HepG2 (cell line): ENCODE measurements around the gene TOP2A. TPM values are rescaled to one million over a fixed set of nuclear protein-coding genes. Genes with fewer than 3 reads are reported as not detected.
A peak's percentile ranks its signal among the peaks of the same experiment; 100 is the strongest.

Experiments
- CHD4 ChIP-seq: fragments of 200-600 bp; sonication (generic); IDR thresholded peaks from 2 replicates; pipeline ENCODE4 v1.7.0; 2017; ENCODE audit warnings: mild to moderate bottlenecking, low read length, borderline replicate concordance
- GZF1 ChIP-seq: sonication (generic); formaldehyde crosslinking; IDR thresholded peaks from 2 replicates; pipeline ENCODE4 v1.5.1; 2020; ENCODE audit warnings: mild to moderate bottlenecking, missing genetic modification reagents
- LRRFIP1 ChIP-seq: sonication (generic); formaldehyde crosslinking; conservative IDR thresholded peaks from 2 replicates; pipeline ENCODE4 v1.4.0; 2020; ENCODE audit warnings: missing genetic modification reagents
- MBD4 ChIP-seq: IDR thresholded peaks from 2 replicates; pipeline ENCODE4 v1.6.1; 2012; ENCODE audit warnings: low read length, inconsistent platforms, borderline replicate concordance
- NBN ChIP-seq: fragments of 450-650 bp; conservative IDR thresholded peaks from 2 replicates; pipeline ENCODE4 v1.6.1; 2017
- NCOR1 ChIP-seq: fragments of 200-600 bp; sonication (generic); IDR thresholded peaks from 2 replicates; pipeline ENCODE4 v1.7.0; 2017; ENCODE audit warnings: antibody characterized with exemption, low read length, borderline replicate concordance
- NKX3-1 ChIP-seq: sonication (generic); formaldehyde crosslinking; IDR thresholded peaks from 2 replicates; pipeline ENCODE4 v1.5.0; 2020; ENCODE audit warnings: missing genetic modification reagents
- NPAS2 ChIP-seq: sonication (generic); formaldehyde crosslinking; IDR thresholded peaks from 2 replicates; pipeline ENCODE4 v1.8.0; 2022; ENCODE audit warnings: mild to moderate bottlenecking, missing genetic modification reagents, borderline replicate concordance
- PLRG1 ChIP-seq: fragments of 450-650 bp; conservative IDR thresholded peaks from 2 replicates; pipeline ENCODE4 v1.6.1; 2016
- TBL1XR1 ChIP-seq: fragments of 150-350 bp; IDR thresholded peaks from 2 replicates; pipeline ENCODE4 v1.6.1; 2014; ENCODE audit warnings: borderline replicate concordance, low read length; ENCODE audit not compliant: partially characterized antibody
- TCF7L2 ChIP-seq: IDR thresholded peaks from 2 replicates; pipeline ENCODE4 v1.6.1; 2011; ENCODE audit warnings: mild to moderate bottlenecking, low read depth, low read length, moderate library complexity
- YEATS4 ChIP-seq: sonication (generic); formaldehyde crosslinking; IDR thresholded peaks from 2 replicates; pipeline ENCODE4 v1.4.0; 2020; ENCODE audit warnings: missing genetic modification reagents, borderline replicate concordance
- ZBTB2 ChIP-seq: sonication (generic); formaldehyde crosslinking; IDR thresholded peaks from 2 replicates; pipeline ENCODE4 v1.8.0; 2022; ENCODE audit warnings: low read depth, missing genetic modification reagents
- ZBTB3 ChIP-seq: sonication (generic); formaldehyde crosslinking; IDR thresholded peaks from 2 replicates; pipeline ENCODE4 v1.4.0; 2020; ENCODE audit warnings: low read depth, mild to moderate bottlenecking, moderate library complexity, missing genetic modification reagents, borderline replicate concordance
- ZMYM3 ChIP-seq: sonication (generic); formaldehyde crosslinking; IDR thresholded peaks from 2 replicates; pipeline ENCODE4 v1.5.1; 2020; ENCODE audit warnings: mild to moderate bottlenecking, missing genetic modification reagents
- ZNF138 ChIP-seq: sonication (generic); formaldehyde crosslinking; IDR thresholded peaks from 2 replicates; pipeline ENCODE4 v1.5.0; 2020; ENCODE audit warnings: mild to moderate bottlenecking, low read depth, missing genetic modification reagents
- ZNF264 ChIP-seq: sonication (generic); formaldehyde crosslinking; IDR thresholded peaks from 2 replicates; pipeline ENCODE4 v1.4.0; 2020; ENCODE audit warnings: missing genetic modification reagents
- ZNF296 ChIP-seq: sonication (generic); formaldehyde crosslinking; conservative IDR thresholded peaks from 2 replicates; pipeline ENCODE4 v1.5.0; 2020; ENCODE audit warnings: mild to moderate bottlenecking, missing genetic modification reagents
- ZNF484 ChIP-seq: sonication (generic); formaldehyde crosslinking; IDR thresholded peaks from 2 replicates; pipeline ENCODE4 v1.5.1; 2020; ENCODE audit warnings: mild to moderate bottlenecking, low read depth, missing genetic modification reagents, borderline replicate concordance
- ZNF605 ChIP-seq: sonication (generic); formaldehyde crosslinking; IDR thresholded peaks from 2 replicates; pipeline ENCODE4 v1.8.0; 2022; ENCODE audit warnings: mild to moderate bottlenecking, missing genetic modification reagents
- polyA plus RNA-seq, 8 experiments: library from polyadenylated mRNA; depleted of rRNA in 3 of 8; stranded (reverse) in 7 of 8; unstranded in 1 of 8; fragments of >200 nt; fragmentation: Illumina TruSeq in 4 of 8; extraction: Trizol in 4 of 8; gene quantifications; 2 replicates each; pipeline versions ENCODE4 v1.2.1 to v1.2.3, GENCODE V29; 2011 to 2016; ENCODE audit warnings: low read depth in 4 of 8, missing spikeins in 1 of 8, mixed read lengths in 1 of 8; ENCODE audit not compliant: insufficient read depth in 1 of 8
- total RNA-seq, 5 experiments: library from RNA; depleted of rRNA; stranded (reverse); fragments of >200 nt; fragmentation: Illumina TruSeq; extraction: Trizol; gene quantifications; 2 replicates each; pipeline ENCODE4 v1.2.3, GENCODE V29; 2016; ENCODE audit warnings: low read depth in 1 of 5
- TF ChIP-seq, protein P1 (sequence below): sonication (generic); formaldehyde crosslinking; IDR thresholded peaks from 2 replicates; pipeline ENCODE4 v1.4.0; 2020; ENCODE audit warnings: low read depth, mild to moderate bottlenecking, missing genetic modification reagents
- TF ChIP-seq, protein P2 (sequence below): sonication (generic); formaldehyde crosslinking; IDR thresholded peaks from 2 replicates; pipeline ENCODE4 v1.8.1; 2023; ENCODE audit warnings: mild to moderate bottlenecking, missing genetic modification reagents
- TF ChIP-seq, protein P3 (sequence below): sonication (generic); formaldehyde crosslinking; IDR thresholded peaks from 2 replicates; pipeline ENCODE4 v1.8.0; 2022; ENCODE audit warnings: missing genetic modification reagents, low read depth, mild to moderate bottlenecking, borderline replicate concordance

The TOP2A gene
- total and polyA plus RNA-seq, 2 of the 13 experiments (the other 11 are each of a cell fraction or from before 2014, with no cell fraction given), result 108 to 327 TPM

DNA sequence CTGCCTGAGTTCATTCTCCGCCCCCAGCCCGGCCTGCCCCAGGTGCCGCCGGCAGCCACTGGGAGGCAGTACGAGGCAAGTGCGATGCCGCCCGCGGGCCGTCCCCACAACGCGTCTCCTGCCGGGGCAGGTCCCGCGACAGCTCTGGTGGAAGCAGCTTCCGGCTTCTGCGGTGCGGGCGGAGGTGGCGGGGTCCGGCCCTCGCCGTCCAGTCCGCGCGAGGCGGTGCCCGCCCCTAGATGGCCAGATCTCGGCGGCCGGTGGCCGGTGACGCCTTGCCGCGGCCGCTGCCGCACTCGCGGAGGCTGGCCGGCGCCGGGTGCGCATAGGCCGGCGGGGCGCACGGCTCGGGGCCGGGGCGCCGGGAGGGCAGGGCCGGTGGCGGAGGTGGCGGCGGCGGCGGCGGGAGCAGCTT is 55.0 kb downstream of the TOP2A start (continued):
- TF ChIP-seq YEATS4 (CRISPR knock-in tag), result peak; percentile 89
- no peak for TF ChIP-seq LRRFIP1 (CRISPR knock-in tag)
- TF ChIP-seq, protein P1, sequence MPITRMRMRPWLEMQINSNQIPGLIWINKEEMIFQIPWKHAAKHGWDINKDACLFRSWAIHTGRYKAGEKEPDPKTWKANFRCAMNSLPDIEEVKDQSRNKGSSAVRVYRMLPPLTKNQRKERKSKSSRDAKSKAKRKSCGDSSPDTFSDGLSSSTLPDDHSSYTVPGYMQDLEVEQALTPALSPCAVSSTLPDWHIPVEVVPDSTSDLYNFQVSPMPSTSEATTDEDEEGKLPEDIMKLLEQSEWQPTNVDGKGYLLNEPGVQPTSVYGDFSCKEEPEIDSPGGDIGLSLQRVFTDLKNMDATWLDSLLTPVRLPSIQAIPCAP (CRISPR knock-in tag), result no peak
- no peak for TF ChIP-seq TCF7L2
- TF ChIP-seq CHD4, result no peak
- TF ChIP-seq NCOR1, result no peak
- peak; percentile 96 for TF ChIP-seq ZNF138 (CRISPR knock-in tag)
- TF ChIP-seq GZF1 (CRISPR knock-in tag), result no peak
- no peak for TF ChIP-seq NBN
- TF ChIP-seq ZNF264 (CRISPR knock-in tag), result peak; percentile 57; the same call in 1 of the 2 replicates
- TF ChIP-seq NPAS2 (CRISPR knock-in tag), result no peak
- peak; percentile 63; the same call in 1 of the 2 replicates for TF ChIP-seq ZBTB2 (CRISPR knock-in tag)
- peak; percentile 75 for TF ChIP-seq ZMYM3 (CRISPR knock-in tag)
- no peak for TF ChIP-seq ZNF484 (CRISPR knock-in tag)
- no peak for TF ChIP-seq ZNF605 (CRISPR knock-in tag)
- TF ChIP-seq, protein P2, sequence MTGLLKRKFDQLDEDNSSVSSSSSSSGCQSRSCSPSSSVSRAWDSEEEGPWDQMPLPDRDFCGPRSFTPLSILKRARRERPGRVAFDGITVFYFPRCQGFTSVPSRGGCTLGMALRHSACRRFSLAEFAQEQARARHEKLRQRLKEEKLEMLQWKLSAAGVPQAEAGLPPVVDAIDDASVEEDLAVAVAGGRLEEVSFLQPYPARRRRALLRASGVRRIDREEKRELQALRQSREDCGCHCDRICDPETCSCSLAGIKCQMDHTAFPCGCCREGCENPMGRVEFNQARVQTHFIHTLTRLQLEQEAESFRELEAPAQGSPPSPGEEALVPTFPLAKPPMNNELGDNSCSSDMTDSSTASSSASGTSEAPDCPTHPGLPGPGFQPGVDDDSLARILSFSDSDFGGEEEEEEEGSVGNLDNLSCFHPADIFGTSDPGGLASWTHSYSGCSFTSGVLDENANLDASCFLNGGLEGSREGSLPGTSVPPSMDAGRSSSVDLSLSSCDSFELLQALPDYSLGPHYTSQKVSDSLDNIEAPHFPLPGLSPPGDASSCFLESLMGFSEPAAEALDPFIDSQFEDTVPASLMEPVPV (CRISPR knock-in tag), result peak; percentile 89; the same call in 1 of the 2 replicates
- TF ChIP-seq, protein P3, sequence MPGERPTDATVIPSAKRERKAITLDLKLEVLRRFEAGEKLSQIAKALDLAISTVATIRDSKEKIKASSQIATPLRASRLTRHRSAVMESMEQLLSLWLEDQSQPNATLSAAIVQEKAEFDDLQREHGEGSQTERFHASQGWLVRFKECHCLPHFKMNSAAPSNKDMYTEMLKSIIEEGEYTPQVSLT (CRISPR knock-in tag), result no peak
- no peak for TF ChIP-seq TBL1XR1
- TF ChIP-seq NKX3-1 (CRISPR knock-in tag), result peak; percentile 79; the same call in 1 of the 2 replicates
- TF ChIP-seq PLRG1, result no peak
- TF ChIP-seq MBD4, result no peak
- TF ChIP-seq ZBTB3 (CRISPR knock-in tag), result peak; percentile 27; the same call in 1 of the 2 replicates
- TF ChIP-seq ZNF296 (CRISPR knock-in tag), result no peak
